ENCODE results near the gene DMAC1. TPM values are rescaled to one million over a fixed set of nuclear protein-coding genes. Genes with fewer than 3 reads are reported as not detected.
A peak's percentile ranks its signal among the peaks of the same experiment; 100 is the strongest.

DMAC1 gene
- total and polyA plus RNA-seq, 2 donors from 2014 or later: 54.9 to 159 TPM

DNA sequence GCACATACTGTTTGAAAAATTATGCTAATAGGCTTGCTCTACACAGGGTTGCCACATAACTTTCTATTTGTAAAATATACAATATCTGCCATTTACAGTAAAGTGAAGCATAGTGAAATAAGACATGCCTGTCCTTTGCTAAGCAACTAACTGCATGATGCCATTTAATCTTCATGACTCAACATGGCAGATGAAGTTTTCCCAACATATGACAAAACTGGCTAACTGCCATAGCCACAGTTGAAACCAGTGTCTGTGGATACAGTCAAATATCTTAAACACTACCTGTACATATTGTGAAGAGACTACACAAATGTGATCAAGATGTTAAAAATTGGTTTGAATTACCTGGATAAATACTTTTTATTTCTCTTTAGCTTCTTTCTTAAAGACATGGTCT is 3.1 kb upstream of the DMAC1 start:
- Histone ChIP-seq H3K9me3 (ENCODE audit: control insufficient read depth in 2 of 3, insufficient read depth in 1 of 3, low read length in 3 of 3) (no peaks in the 10 kb centered on the region), H3K9ac (ENCODE audit: low read length in 3 of 3) (no peak overlapping the region), H3K27me3 (ENCODE audit: control insufficient read depth, insufficient read depth, low read length) (no peaks in the 10 kb centered on the region), H3K36me3 (ENCODE audit: control insufficient read depth in 2 of 3, insufficient read depth in 3 of 3, low read length in 3 of 3) (no peaks in the 10 kb centered on the region), H3K4me1 (ENCODE audit: control insufficient read depth in 2 of 3, insufficient read depth in 2 of 3, low read depth in 1 of 3, low read length in 3 of 3) (peaks cover 0 to 6% (median 0%) of the 10 kb centered on the region in 3 donors), H3K4me3 (ENCODE audit: low read length in 3 of 3) (no peak overlapping the region), H3K27ac (ENCODE audit: low read depth in 2 of 2, low read length in 2 of 2) (no peak overlapping the region)
- intact Hi-C loops (cut with DNase I): no loop called here
- FAIRE-seq (no peak), DNase-seq (no peak)
- TF ChIP-seq, protein P1, sequence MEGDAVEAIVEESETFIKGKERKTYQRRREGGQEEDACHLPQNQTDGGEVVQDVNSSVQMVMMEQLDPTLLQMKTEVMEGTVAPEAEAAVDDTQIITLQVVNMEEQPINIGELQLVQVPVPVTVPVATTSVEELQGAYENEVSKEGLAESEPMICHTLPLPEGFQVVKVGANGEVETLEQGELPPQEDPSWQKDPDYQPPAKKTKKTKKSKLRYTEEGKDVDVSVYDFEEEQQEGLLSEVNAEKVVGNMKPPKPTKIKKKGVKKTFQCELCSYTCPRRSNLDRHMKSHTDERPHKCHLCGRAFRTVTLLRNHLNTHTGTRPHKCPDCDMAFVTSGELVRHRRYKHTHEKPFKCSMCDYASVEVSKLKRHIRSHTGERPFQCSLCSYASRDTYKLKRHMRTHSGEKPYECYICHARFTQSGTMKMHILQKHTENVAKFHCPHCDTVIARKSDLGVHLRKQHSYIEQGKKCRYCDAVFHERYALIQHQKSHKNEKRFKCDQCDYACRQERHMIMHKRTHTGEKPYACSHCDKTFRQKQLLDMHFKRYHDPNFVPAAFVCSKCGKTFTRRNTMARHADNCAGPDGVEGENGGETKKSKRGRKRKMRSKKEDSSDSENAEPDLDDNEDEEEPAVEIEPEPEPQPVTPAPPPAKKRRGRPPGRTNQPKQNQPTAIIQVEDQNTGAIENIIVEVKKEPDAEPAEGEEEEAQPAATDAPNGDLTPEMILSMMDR (IDR thresholded peaks at IDR 0.05; ENCODE audit: borderline replicate concordance, extremely low read depth, insufficient read depth): no peak

DNA sequence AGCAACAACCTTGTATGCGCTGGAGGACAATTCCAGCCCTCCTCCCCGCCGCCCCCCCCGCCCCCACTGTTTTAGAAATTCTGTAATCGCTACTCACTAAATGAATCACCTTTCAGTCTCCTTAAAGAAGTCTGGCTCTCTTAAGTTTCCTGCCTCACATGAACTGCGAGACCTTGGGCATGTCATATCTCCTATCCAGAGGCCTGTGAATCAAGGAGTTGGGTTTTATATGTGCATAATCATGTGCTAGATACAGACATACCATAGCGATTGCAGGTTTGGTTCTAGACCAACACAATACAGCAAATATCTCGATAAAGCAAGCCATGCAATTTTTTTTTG is 337 bp upstream of the DMAC1 start:
- intact Hi-C loops (cut with DNase I): no loop called here
- DNase-seq: no peak
- H3K4me3 ChIP-seq (ENCODE audit: low read length in 3 of 3): peak overlapping the region; percentile 39 to 64 (median 64)
- peaks cover 0 to 6% (median 0%) of the 10 kb centered on the region in 3 donors for H3K4me1 ChIP-seq (ENCODE audit: control insufficient read depth in 2 of 3, insufficient read depth in 2 of 3, low read depth in 1 of 3, low read length in 3 of 3)
- no peak for FAIRE-seq
- H3K9me3 ChIP-seq (ENCODE audit: control insufficient read depth in 2 of 3, insufficient read depth in 1 of 3, low read length in 3 of 3): no peaks in the 10 kb centered on the region
- peak overlapping the region in 1 of 3 donors; percentile 60 for H3K9ac ChIP-seq (ENCODE audit: low read length in 3 of 3)
- H3K27me3 ChIP-seq (ENCODE audit: control insufficient read depth, insufficient read depth, low read length): no peaks in the 10 kb centered on the region
- TF ChIP-seq, protein P1 (IDR thresholded peaks at IDR 0.05; ENCODE audit: borderline replicate concordance, extremely low read depth, insufficient read depth): no peak
- peaks cover 0 to 9% (median 0%) of the 10 kb centered on the region in 3 donors for H3K36me3 ChIP-seq (ENCODE audit: control insufficient read depth in 2 of 3, insufficient read depth in 3 of 3, low read length in 3 of 3)
- no peak overlapping the region for H3K27ac ChIP-seq (ENCODE audit: low read depth in 2 of 2, low read length in 2 of 2)

DNA sequence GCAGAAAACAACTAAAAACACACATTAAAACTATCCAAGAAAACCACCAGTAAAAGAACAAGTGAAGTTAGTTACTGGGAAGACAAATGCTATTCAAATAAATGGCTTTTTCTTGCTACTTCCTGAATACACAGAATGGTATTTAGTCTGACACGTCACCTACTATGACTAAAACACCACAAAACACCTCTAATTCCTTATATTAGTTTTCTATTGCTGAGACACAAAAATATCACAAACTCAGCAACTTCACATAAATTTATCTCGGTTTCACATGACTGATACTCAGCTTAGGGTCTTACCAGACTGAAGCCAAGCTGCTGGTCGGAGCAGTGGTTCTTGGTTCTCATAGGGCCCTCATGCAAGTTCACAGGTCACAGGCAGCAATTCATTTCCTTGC is 5.4 kb downstream of the DMAC1 start:
- Histone ChIP-seq H3K27ac (ENCODE audit: low read depth in 2 of 2, low read length in 2 of 2) (no peak overlapping the region), H3K9ac (ENCODE audit: low read length in 3 of 3) (no peak overlapping the region), H3K36me3 (ENCODE audit: control insufficient read depth in 2 of 3, insufficient read depth in 3 of 3, low read length in 3 of 3) (peaks cover 0 to 18% (median 0%) of the 10 kb centered on the region in 3 donors), H3K4me1 (ENCODE audit: control insufficient read depth in 2 of 3, insufficient read depth in 2 of 3, low read depth in 1 of 3, low read length in 3 of 3) (peaks cover 0 to 6% (median 0%) of the 10 kb centered on the region in 3 donors), H3K9me3 (ENCODE audit: control insufficient read depth in 2 of 3, insufficient read depth in 1 of 3, low read length in 3 of 3) (no peaks in the 10 kb centered on the region), H3K4me3 (ENCODE audit: low read length in 3 of 3) (no peak overlapping the region), H3K27me3 (ENCODE audit: control insufficient read depth, insufficient read depth, low read length) (no peaks in the 10 kb centered on the region)
- TF ChIP-seq, protein P1 (IDR thresholded peaks at IDR 0.05; ENCODE audit: borderline replicate concordance, extremely low read depth, insufficient read depth): no peak
- DNase-seq (no peak), FAIRE-seq (no peak)
- intact Hi-C loops (cut with DNase I): no loop called here

DNA sequence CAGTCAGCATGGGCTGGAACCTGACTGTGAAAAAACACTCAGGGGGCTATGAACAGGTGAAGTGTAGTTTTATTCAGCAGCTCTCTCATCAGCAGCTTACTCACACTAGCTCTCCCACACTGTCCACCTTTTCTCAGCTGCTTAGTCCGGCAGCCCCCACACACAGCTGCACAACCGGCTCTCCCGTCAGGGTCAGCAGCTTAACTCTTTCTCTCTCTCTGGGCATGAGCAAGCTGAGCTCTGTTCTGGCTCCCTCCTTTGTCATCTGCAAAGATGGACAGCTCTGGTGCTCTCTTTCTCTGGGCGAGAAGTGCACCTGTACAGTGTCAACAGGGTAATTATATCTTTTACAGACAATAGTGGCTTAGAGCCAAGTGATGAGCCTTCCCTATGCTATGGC is 8.2 kb downstream of the DMAC1 start:
- Histone ChIP-seq H3K36me3 (ENCODE audit: control insufficient read depth in 2 of 3, insufficient read depth in 3 of 3, low read length in 3 of 3) (peaks cover 0 to 18% (median 0%) of the 10 kb centered on the region in 3 donors), H3K4me1 (ENCODE audit: control insufficient read depth in 2 of 3, insufficient read depth in 2 of 3, low read depth in 1 of 3, low read length in 3 of 3) (no peaks in the 10 kb centered on the region), H3K4me3 (ENCODE audit: low read length in 3 of 3) (no peak overlapping the region), H3K27ac (ENCODE audit: low read depth in 2 of 2, low read length in 2 of 2) (no peak overlapping the region), H3K9ac (ENCODE audit: low read length in 3 of 3) (no peak overlapping the region), H3K9me3 (ENCODE audit: control insufficient read depth in 2 of 3, insufficient read depth in 1 of 3, low read length in 3 of 3) (no peaks in the 10 kb centered on the region), H3K27me3 (ENCODE audit: control insufficient read depth, insufficient read depth, low read length) (no peaks in the 10 kb centered on the region)
- FAIRE-seq: no peak
- peak in 4 of 5 donors; percentile 49 to 59 (median 54) for DNase-seq
- intact Hi-C loops (cut with DNase I): no loop called here
- TF ChIP-seq, protein P1 (IDR thresholded peaks at IDR 0.05; ENCODE audit: borderline replicate concordance, extremely low read depth, insufficient read depth): no peak
